ENCODE results near the gene CSMD2. TPM values are rescaled to one million over a fixed set of nuclear protein-coding genes. Genes with fewer than 3 reads are reported as not detected.

The CSMD2 gene
- total and polyA plus RNA-seq, 8 donors = 0.20 to 0.81 (median 0.47) TPM

DNA sequence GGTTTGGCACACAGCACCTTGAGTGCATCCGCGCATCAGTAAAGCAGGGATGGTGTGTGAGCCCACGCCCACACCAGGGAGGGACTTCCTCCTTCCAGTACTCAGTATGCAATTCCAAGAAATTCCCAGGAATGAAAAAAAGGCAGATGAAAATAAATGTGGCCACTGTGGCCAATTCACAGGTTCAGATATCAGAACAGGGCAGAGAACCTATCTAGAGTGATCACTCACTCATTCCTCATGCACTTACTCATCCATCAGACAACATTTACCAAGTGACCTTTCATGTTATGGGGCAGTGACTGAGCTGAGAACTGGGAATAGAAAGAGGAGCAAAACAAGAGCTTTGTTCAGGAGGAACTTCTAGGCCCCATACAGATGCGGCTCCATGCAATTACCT, 578.9 kb downstream of the CSMD2 start:
- Histone ChIP-seq H3K27me3 (no peaks in the 10 kb centered on the region), H3K4me1 (no peaks in the 10 kb centered on the region), H3K36me3 (no peaks in the 10 kb centered on the region), H3K27ac (no peak overlapping the region), H3K4me3 (no peak overlapping the region), H3K9me3 (no peaks in the 10 kb centered on the region)
- ATAC-seq = no peak
- no peak for DNase-seq
- TF ChIP-seq, protein P1, sequence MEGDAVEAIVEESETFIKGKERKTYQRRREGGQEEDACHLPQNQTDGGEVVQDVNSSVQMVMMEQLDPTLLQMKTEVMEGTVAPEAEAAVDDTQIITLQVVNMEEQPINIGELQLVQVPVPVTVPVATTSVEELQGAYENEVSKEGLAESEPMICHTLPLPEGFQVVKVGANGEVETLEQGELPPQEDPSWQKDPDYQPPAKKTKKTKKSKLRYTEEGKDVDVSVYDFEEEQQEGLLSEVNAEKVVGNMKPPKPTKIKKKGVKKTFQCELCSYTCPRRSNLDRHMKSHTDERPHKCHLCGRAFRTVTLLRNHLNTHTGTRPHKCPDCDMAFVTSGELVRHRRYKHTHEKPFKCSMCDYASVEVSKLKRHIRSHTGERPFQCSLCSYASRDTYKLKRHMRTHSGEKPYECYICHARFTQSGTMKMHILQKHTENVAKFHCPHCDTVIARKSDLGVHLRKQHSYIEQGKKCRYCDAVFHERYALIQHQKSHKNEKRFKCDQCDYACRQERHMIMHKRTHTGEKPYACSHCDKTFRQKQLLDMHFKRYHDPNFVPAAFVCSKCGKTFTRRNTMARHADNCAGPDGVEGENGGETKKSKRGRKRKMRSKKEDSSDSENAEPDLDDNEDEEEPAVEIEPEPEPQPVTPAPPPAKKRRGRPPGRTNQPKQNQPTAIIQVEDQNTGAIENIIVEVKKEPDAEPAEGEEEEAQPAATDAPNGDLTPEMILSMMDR (IDR thresholded peaks at IDR 0.05) = no peak
- intact Hi-C loops (cut with DNase I) = no loop called here

DNA sequence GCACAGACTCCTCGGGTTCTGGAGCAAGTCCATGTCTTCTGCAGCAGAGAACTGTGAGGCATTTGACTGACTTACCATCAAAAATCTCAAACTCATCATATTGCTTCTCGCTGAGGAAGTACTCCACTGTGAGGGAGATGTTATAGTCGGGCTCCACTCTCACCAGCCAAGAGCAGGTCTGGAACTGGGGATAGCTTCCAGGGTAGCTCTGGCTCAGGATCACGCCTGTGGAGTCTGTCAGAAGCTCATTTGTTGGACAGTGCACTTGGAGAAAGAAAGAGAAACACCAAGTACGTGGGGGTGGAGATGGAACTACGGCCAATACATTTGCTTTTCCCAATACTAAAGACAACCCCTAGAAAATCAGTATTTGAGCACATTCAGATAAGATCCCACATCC, 581.5 kb downstream of the CSMD2 start:
- ATAC-seq (no peak), DNase-seq (no peak)
- intact Hi-C loops (cut with DNase I) = no loop called here
- no peaks in the 10 kb centered on the region for H3K36me3 ChIP-seq
- H3K27ac ChIP-seq = no peak overlapping the region
- H3K4me1 ChIP-seq = no peaks in the 10 kb centered on the region
- TF ChIP-seq, protein P1 (IDR thresholded peaks at IDR 0.05) = no peak
- H3K4me3 ChIP-seq = no peak overlapping the region
- H3K27me3 ChIP-seq = no peaks in the 10 kb centered on the region
- H3K9me3 ChIP-seq = no peaks in the 10 kb centered on the region

DNA sequence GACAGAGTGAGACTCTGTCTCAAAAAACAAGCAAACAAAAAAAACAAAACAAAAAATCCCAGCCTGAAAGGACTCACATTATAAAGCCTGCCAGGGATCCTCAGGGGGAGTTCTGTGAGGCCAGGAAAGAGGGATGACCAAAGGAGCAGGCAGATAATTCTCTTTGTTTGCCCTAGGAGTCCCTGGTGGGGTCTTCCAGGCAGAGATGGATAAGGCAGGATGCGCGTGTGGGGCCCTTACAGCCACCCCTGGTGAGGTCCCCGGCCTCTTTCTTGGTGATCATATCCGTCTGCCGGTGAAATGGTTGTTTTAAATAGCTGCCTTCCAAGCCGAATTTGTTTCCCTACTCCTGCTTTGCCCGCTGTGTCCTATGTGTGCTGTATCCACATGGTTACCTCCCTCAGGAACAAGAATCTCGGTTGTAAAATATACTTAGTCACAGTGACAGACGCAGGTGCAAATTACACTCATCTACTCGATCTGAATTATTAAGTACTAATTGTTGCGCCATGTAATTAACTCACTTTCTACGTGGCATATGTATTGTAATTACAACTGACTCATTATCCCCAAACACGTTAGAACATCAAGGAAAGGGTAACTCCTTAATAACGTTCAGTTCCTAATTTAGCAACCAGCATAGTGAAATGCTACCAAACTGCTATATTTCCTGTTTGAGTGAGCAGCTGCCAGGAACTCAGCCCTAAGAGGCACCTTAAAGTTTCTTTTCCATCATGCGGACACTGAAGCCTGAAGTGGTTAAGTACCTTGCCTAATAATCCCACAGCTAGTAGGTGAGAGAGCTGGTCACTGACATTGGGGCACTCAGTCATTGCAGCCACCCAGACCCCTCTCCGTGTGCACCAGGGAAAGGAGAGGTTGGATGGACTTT, 586.2 kb downstream of the CSMD2 start:
- Histone ChIP-seq H3K36me3 (no peaks in the 10 kb centered on the region), H3K27ac (peak overlapping the region in 1 of 2 donors; percentile 15), H3K9me3 (no peaks in the 10 kb centered on the region), H3K4me1 (peaks cover 0 to 3% of the 10 kb centered on the region in 2 donors), H3K27me3 (no peaks in the 10 kb centered on the region), H3K4me3 (no peak overlapping the region)
- ATAC-seq (peak; percentile 74), DNase-seq (no peak)
- TF ChIP-seq, protein P1 (IDR thresholded peaks at IDR 0.05) = no peak
- intact Hi-C loops (cut with DNase I) = no loop called here

DNA sequence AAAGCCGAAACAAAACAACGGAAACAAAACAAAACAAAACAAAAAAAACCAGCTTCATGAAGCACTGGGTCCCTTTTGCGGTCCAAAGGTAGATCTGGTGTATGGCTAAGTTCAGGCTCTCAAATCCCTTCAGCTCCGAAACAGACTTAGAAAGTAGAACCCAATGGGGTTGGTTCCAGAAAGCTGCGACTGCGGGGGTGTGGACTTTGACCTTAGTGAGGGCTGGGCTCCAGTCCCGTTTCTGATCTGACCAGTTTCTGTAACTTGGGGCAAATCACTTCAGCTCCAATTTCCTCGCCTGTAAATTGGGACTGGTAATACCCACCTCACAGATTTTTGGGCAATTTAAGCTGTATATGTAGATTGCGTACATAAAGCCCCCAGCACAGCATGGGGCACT, 587.4 kb downstream of the CSMD2 start:
- intact Hi-C loops (cut with DNase I) = no loop called here

More for the DNA sequence above, 587.4 kb downstream of the CSMD2 start:
- peaks cover 0 to 3% of the 10 kb centered on the region in 2 donors for H3K4me1 ChIP-seq
- no peak overlapping the region for H3K27ac ChIP-seq
- H3K27me3 ChIP-seq = no peaks in the 10 kb centered on the region
- H3K36me3 ChIP-seq = no peaks in the 10 kb centered on the region
- no peaks in the 10 kb centered on the region for H3K9me3 ChIP-seq
- ATAC-seq (no peak), DNase-seq (no peak)
- H3K4me3 ChIP-seq = no peak overlapping the region
- TF ChIP-seq, protein P1 (IDR thresholded peaks at IDR 0.05) = no peak
